GM18909 (cell line): ENCODE results near the gene DIS3.
"Not testable (repeated sequence)": the region's sequence is repeated elsewhere in the genome, so short reads cannot be mapped to it uniquely, and the experiment has no call there.

Source experiments
- ATAC-seq: cut with Tn5 transposase; IDR thresholded peaks from one replicate; pipeline ENCODE4 v1.9.1; 2021; ENCODE audit warnings: mild to moderate bottlenecking; ENCODE audit not compliant: unreplicated experiment, poor library complexity

The DIS3 gene, protein sequence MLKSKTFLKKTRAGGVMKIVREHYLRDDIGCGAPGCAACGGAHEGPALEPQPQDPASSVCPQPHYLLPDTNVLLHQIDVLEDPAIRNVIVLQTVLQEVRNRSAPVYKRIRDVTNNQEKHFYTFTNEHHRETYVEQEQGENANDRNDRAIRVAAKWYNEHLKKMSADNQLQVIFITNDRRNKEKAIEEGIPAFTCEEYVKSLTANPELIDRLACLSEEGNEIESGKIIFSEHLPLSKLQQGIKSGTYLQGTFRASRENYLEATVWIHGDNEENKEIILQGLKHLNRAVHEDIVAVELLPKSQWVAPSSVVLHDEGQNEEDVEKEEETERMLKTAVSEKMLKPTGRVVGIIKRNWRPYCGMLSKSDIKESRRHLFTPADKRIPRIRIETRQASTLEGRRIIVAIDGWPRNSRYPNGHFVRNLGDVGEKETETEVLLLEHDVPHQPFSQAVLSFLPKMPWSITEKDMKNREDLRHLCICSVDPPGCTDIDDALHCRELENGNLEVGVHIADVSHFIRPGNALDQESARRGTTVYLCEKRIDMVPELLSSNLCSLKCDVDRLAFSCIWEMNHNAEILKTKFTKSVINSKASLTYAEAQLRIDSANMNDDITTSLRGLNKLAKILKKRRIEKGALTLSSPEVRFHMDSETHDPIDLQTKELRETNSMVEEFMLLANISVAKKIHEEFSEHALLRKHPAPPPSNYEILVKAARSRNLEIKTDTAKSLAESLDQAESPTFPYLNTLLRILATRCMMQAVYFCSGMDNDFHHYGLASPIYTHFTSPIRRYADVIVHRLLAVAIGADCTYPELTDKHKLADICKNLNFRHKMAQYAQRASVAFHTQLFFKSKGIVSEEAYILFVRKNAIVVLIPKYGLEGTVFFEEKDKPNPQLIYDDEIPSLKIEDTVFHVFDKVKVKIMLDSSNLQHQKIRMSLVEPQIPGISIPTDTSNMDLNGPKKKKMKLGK

DNA sequence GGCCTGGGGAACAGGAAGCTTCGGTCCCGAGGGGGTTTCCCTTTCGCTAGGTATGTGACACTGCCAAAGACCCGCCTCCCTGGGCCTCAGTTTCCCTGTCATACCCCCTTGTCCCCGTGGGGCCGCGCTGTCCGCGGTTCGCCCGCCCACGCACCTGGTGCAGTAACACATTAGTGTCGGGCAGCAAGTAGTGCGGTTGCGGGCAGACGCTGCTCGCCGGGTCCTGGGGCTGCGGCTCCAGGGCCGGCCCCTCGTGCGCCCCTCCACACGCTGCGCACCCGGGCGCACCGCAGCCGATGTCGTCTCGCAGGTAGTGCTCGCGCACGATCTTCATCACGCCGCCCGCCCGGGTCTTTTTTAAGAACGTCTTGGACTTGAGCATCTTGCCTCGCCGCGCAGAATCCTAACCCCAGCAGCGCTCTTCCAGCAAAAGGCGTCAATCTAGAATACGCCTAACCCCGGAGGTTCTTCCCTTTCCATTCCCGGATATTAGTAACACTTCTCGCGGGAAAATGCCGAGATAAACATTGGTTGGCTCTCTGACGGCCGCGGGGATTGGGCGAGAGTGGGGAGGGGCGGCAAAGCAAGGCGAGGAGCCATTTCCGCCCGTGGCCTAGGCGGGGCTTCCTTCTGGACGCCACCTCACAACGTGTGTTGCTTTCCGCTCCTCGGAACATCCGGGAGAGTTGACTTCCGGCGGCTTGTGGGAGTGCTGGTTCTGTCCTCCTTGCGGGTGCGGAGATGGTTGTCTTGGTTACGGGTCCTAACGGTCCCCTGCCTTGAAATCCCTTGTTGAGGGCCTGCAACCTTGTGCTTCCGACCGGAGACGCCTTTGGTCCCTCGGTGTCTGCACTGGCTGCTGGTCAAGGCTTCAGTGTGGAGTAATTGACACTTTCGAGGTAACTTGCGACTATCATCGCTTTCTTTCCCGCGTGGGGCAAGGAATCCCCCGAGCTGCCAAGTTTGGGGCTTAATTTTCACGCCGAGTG, at the start of gene DIS3, which contains the start of gene PIBF1:
Gene DIS3 (minus strand): TSS at position 450 of the 989 bp plus-strand sequence. CDS start 68 bp downstream, at position 382.
Gene PIBF1 (plus strand): TSS at position 683 of the 989 bp plus-strand sequence. CDS start 1,337 bp downstream, outside the sequence.
- peak; percentile 98 for ATAC-seq

DNA sequence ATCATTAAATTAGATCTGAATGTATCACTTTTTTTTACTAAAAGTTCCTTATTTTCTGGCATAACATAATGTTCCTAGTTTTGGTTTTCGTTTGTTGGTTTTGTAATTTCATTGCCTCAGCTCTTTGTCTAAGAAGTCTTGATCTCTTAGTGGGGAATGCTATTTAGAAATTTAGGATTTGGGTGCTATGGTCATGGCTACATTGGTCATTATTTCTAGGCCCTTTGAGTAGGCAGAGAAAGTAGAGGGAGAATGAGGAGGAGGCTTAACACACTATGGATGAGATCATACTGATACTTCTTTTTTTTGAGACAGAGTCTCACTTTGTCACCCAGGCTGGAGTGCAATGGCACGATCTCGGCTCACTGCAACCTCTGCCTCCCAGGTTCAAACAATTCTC, 42.0 kb upstream of the DIS3 start:
- ATAC-seq, result no peak

DNA sequence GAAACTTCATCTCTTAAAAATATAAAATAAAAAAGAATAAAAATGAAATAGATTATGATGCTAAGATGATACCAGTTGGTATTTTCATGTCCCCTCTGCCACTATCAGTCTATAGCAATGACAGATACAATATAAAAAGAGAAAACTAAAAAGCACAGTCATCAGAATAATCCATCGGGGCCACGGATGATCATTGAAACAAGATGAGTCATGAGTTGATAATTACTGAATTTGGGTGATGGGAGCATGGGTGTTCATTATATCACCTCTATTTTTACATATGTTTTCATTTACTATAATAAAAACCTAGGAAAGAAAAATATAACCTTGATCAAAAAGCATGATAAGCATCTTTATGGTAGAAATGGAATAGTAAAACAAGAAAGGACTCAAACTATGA, 41.4 kb upstream of the DIS3 start:
- ATAC-seq, result no peak

- no peak for ATAC-seq
Observed at GRCh38 chr13:72820898-72821279, 39.2 kb upstream of the DIS3 start.

DNA sequence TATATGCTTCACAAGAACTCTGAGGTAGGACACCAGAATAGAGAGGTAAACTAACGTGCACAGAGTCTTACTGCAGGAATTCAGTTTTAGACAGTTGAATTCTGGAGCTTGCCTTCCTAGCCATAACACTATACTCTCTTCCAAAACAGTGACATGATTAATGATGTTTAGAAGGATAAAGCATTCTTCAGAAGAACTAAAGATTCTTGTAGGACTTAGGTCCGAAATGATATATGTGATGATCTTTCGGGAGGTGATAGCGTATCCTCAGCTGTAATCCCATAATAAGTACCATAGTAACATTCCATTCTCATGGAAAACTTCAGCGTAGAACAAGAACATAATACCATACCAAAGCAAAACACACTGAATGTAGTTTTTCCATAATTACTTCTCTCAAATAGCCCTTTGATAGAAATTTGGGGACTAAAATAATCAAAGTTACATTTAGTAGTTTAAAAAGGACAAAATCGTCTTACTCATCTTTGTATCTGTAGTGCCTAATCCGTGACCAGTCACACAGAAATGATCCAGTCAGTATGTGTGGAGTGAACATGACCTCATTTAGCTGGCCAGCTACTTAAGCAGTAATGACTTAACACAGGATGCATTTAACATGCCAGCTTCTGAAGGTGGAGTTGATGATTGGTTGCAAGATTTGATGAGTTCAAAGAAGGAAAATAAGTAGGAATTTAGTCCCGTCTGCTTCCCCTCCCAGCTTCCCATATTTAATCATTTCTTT, 38.6 kb upstream of the DIS3 start:
- ATAC-seq, result no peak

DNA sequence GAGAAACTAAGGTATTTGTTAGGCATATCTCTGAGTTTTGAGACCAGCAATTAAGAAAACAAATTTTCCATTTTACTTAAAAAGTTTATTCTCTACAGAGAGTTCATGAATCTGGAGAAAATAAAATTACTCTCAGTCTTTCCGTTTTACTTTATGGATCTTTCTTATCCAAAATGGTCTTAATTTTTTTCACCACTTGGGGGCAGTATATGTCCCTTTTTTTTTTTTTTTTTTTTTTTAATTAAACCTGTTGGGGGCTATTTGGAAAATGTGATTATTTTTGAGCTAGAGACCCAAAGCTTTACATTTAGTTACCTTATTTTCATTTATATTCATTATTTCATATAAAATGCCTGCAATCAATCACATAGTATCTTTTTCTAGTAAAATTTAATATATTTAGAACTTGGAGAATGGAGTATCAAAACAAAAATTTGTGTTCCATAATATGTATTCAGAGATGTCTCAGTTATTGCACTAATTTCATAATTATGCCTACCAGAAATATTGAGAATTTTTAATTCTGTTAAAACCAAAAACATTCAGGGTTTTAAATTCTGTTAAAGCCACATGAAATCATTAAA, 27.3 kb upstream of the DIS3 start:
- ATAC-seq, result no peak

GRCh38 chr13:72806514-72806913, 24.8 kb upstream of the DIS3 start:
- not testable (repeated sequence) for ATAC-seq

DNA sequence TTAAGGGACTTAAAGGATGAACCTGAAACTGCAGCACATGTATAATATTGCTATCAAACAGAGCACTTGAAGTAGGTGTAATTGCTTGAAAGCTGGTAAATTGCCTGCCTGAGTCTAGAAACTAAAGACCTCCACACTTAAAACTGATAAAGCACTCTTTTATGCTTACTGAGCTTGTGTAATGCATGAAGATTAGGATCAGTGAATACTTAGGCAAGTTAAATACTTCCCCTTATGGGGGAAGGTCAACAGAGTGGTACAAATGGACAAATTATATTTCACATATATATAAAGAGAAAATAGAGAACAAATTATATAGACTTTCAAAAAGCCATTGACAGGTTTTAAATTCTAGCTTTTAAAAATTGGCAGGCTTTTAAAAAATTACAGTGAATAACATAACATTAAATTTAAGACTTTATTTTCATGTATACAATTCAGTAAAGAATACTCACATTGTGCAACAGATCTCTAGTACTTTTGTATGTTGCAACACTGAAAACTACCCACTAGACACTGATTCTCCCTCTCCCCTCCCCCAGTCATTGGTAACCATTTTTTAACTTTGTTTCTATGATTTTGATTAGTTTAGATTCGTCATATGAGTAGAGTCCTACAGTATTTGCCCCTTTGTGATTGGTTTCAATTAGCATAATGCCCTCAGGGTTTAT, 24.1 kb upstream of the DIS3 start:
- no peak for ATAC-seq

DNA sequence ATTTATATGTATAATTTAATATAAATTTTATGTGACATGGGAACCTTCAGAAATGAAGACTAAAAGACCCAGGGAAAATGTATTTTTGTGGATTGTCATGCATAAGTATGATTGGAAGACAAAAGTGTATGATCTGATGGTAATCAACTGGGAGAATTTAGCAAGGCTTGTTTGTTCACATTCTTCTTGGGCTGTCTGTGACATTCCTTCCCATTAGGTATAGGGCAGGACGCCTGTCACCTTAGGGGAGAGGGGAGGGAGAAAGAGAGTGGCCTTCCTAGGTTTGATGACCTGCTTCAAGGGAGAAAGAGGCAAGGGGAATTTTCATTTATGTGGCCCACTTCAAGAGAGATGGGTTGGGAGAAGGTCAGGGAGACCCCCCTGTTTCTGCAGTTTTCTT, 22.6 kb upstream of the DIS3 start:
- ATAC-seq, result no peak

GRCh38 chr13:72798817-72799216, 17.1 kb upstream of the DIS3 start:
- no peak for ATAC-seq

DNA sequence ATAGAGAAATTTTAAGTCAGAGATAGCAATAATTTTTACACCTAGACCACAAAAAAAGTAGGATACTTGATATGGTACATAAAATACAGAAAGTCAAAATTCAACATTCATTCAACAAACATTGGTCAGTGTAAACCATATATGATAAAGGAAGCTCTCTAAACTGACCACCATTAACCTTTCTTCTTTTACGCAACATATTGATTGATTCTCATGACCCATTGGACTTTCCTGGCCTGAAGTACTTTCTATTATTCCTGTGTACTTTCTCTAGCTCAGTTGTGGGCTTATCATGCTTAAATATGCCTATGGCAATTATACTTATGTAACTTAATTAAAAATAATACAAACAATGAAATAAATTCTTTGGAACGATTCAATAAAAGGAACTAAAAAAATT, 10.9 kb upstream of the DIS3 start:
- ATAC-seq, result no peak

DNA sequence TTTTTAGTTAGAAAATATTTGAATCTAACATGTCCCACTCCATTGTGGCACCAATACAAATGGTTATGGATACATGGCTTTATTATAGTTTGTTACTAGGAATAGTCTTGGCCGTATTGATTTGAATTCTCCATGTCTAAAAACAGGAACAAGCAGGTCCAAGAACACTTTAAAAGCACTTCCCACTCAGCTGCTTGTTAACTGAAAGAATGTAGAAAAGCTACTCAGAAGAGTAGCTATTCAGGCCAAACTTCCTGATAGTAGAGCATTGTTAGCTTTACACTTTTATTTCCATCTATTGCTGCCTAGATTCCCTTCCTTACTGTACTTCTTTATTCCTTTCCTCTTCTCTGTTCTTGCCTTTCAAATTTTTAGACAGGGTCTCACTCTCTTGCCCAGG, 7.1 kb upstream of the DIS3 start:
- ATAC-seq, result no peak

GRCh38 chr13:72784679-72785078, 3.0 kb upstream of the DIS3 start:
- ATAC-seq, result not testable (repeated sequence)

DNA sequence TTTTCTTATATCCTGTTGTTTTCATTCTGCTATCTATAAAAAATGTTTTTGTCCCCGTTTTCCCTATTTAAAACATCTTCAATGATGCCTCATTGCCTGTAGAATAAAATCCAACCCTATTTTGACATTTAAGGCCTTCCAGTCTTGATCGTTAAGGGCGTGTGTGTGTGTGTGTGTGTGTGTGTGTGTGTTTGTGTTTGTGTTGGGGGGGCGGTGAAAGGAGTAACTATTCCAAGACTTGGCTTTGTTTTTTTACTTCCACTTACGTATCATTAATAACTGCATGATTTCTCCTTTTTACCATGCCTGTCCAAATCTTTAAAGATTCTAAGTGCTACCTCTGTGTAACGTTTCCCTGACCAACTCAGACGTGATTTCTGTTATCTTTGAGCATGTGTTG, 1.0 kb upstream of the DIS3 start:
- ATAC-seq, result no peak

DNA sequence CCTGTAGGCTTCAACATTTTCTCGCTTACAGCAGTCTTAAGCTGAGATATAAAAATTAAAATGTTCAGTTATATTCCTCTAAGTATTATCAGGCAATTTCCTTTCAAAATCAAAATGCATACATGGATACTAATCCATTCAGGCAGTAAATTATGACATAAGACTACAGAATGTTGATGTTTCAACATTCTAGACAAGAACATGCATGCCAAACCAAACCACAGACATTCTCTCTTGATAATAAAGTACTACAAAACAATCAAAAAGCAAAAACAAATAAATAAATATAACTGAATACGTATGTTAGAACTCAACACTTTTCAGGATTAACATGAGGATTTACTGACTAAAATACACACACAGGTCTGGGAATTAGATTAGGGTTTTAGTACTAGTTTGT, 7.7 kb downstream of the DIS3 start:
- ATAC-seq, result no peak

GRCh38 chr13:72763411-72763810, 18.3 kb downstream of the DIS3 start:
- no peak for ATAC-seq

DNA sequence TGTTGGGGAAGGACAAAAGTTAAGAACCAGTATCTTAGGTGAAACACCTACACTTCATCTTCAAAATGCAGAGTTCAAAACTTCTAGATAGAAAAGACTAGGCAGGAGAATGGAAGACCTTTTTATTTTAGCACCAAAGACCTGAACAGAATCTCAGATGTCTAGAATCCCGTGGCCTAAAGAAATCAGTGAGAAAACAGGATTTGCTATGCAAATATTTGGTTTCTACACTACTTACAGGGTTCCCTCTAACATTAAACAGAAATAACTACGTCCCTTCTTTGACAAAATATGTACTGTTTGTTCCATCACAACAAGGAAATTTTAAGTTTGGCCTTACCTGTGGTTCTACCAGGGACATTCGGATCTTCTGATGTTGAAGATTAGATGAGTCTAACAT, 21.5 kb downstream of the DIS3 start:
- ATAC-seq, result no peak

DNA sequence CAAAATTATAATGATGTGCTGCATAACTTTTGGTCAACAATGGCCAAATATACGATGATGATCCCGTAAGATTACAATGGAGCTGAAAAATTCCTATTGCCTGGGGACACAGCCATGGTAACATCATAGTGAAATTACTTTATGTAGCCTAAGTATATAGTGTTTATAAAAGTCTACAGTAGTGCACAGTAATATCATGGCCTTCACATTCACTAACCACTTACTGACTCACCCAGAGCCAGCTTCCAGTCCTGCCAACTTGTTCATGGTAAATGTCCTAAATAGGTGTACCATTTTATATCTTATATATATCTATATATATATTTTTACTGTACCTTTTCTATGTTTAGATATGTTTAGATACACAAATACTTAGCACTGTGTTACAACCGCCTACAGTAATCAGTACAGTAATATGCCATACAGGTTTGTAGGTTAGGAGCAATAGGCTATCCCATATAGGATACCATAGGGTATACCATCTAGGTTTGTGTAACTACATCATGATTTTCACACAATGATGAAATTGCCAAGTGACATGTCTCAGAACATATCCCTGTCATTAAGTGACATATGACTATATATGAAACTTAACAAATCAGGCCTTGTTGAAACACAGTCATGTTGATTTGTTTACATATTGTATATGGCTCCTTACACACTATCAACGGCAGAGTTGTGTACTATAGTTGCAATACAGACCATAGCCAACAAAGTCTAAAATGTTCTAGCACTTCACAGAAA, 23.7 kb downstream of the DIS3 start:
- no peak for ATAC-seq
